B cell (primary cell): Measurements from ENCODE around the gene CCDC93. TPM values are rescaled to one million over a fixed set of nuclear protein-coding genes. Genes with fewer than 3 reads are reported as not detected.

Experiments
- ATAC-seq: fragments of 200-7000 bp; cut with Tn5 transposase; one replicate; pipeline ENCODE4 v1.10.0; 2021; ENCODE audit warnings: low read depth, mild to moderate bottlenecking, moderate number of reproducible peaks, moderate library complexity
- CTCF ChIA-PET: fragments of 350-600 bp; sonication (Branson Sonifier 250); formaldehyde crosslinking; loops from one replicate; lab custom pipeline; 2021; ENCODE audit warnings: antibody characterized with exemption, inconsistent platforms; lab: Charles Lee
- POLR2A ChIA-PET: fragments of 350-600 bp; sonication (Branson Sonifier 250); formaldehyde crosslinking; loops from one replicate; lab custom pipeline; 2021; ENCODE audit warnings: antibody characterized with exemption; lab: Charles Lee
- DNase-seq: peaks from one replicate; pipeline ENCODE4 v3.0.0; 2013
- H2AFZ ChIP-seq: 2 replicates; pipeline ENCODE4 v1.6.1; 2012; ENCODE audit warnings: mild to moderate bottlenecking, low read depth, low read length; ENCODE audit not compliant: insufficient read depth, poor library complexity, severe bottlenecking
- H3K27ac ChIP-seq, 2 donors: 1 replicate in 1 of 2; 2 replicates in 1 of 2; pipeline ENCODE4 v1.5.1; 2012 to 2013; ENCODE audit warnings: low read length in 2 of 2, mild to moderate bottlenecking in 2 of 2, moderate library complexity in 1 of 2
- H3K27me3 ChIP-seq, 4 experiments: fragments of 200-600 bp in 1 of 4; sonication (generic) in 1 of 4; replicated peaks in 1 of 4; 1 replicate in 2 of 4; 2 replicates in 2 of 4; pipeline versions ENCODE4 v1.6.1 to v1.7.0; 2013 to 2016; ENCODE audit warnings: low read length in 3 of 4, mild to moderate bottlenecking in 2 of 4, mixed read lengths in 1 of 4, moderate library complexity in 1 of 4; ENCODE audit not compliant: insufficient read depth in 4 of 4, control insufficient read depth in 3 of 4; ENCODE audit errors: control extremely low read depth in 1 of 4
- H3K36me3 ChIP-seq, 2 experiments: replicated peaks in 1 of 2; 1 replicate in 1 of 2; 2 replicates in 1 of 2; pipeline versions ENCODE4 v1.6.1 to v1.7.1; 2013; ENCODE audit warnings: low read length in 1 of 2; ENCODE audit not compliant: insufficient read depth in 2 of 2, control insufficient read depth in 1 of 2; ENCODE audit errors: control extremely low read depth in 1 of 2, extremely low read depth in 1 of 2
- H3K4me1 ChIP-seq, 2 donors: fragments of 200-600 bp in 1 of 2; sonication (generic) in 1 of 2; 1 replicate in 1 of 2; 2 replicates in 1 of 2; pipeline versions ENCODE4 v1.5.1 to v1.6.1; 2013 to 2017; ENCODE audit warnings: low read length in 2 of 2; ENCODE audit not compliant: control insufficient read depth in 2 of 2, insufficient read depth in 2 of 2
- H3K4me2 ChIP-seq: replicated peaks from 2 replicates; pipeline ENCODE3; 2012; ENCODE audit warnings: mild to moderate bottlenecking, low read depth, low read length; ENCODE audit not compliant: poor library complexity, severe bottlenecking
- H3K4me3 ChIP-seq, 5 experiments: fragments of 200-600 bp in 1 of 5; sonication (generic) in 1 of 5; 1 replicate in 3 of 5; 2 replicates in 2 of 5; pipeline versions ENCODE4 v1.5.1 to v1.7.0; 2011 to 2016; ENCODE audit warnings: low read length in 4 of 5, mild to moderate bottlenecking in 4 of 5, low read depth in 2 of 5, control low read depth in 1 of 5, moderate library complexity in 1 of 5; ENCODE audit not compliant: insufficient read depth in 1 of 5; ENCODE audit errors: control extremely low read depth in 1 of 5, extremely low read depth in 1 of 5
- H3K79me2 ChIP-seq: fragments of 200-600 bp; sonication (generic); one replicate; pipeline ENCODE4 v1.6.0; 2016; ENCODE audit warnings: low read length; ENCODE audit not compliant: control insufficient read depth, insufficient read depth
- H3K9ac ChIP-seq: fragments of 200-600 bp; sonication (generic); 2 replicates; pipeline ENCODE4 v1.6.1; 2017; ENCODE audit warnings: mild to moderate bottlenecking, low read length, moderate library complexity
- H3K9me3 ChIP-seq, 3 donors: one replicate each; pipeline versions ENCODE4 v1.6.1 to v1.7.1; 2013; ENCODE audit warnings: low read length in 2 of 3; ENCODE audit not compliant: control insufficient read depth in 2 of 3, insufficient read depth in 1 of 3; ENCODE audit errors: control extremely low read depth in 1 of 3
- H4K20me1 ChIP-seq: 2 replicates; pipeline ENCODE4 v1.6.0; 2012; ENCODE audit warnings: mild to moderate bottlenecking, low read length; ENCODE audit not compliant: insufficient read depth, control insufficient read depth, poor library complexity, severe bottlenecking
- H3K27ac Mint-ChIP-seq: one replicate; pipeline ENCODE4 v1.8.0; 2021; ENCODE audit warnings: mixed read lengths
- H3K27me3 Mint-ChIP-seq: one replicate; pipeline ENCODE4 v1.8.0; 2021; ENCODE audit warnings: mixed read lengths
- H3K4me1 Mint-ChIP-seq: one replicate; pipeline ENCODE4 v1.8.0; 2021; ENCODE audit warnings: mixed read lengths
- H3K4me3 Mint-ChIP-seq: one replicate; pipeline ENCODE4 v1.8.0; 2021; ENCODE audit warnings: mixed read lengths
- H3K9me3 Mint-ChIP-seq: one replicate; pipeline ENCODE4 v1.8.0; 2022; ENCODE audit warnings: mixed read lengths; ENCODE audit not compliant: insufficient read depth
- CTCF ChIP-seq: fragments of 200-600 bp; IDR thresholded peaks from one replicate; pipeline ENCODE4 v1.8.0; 2022; ENCODE audit warnings: antibody characterized with exemption, mild to moderate bottlenecking
- EZH2 ChIP-seq: IDR thresholded peaks from 2 replicates; pipeline ENCODE4 v1.6.1; 2012; ENCODE audit warnings: borderline replicate concordance, low read depth, mild to moderate bottlenecking, moderate library complexity, low read length; ENCODE audit not compliant: insufficient read depth, poor library complexity, severe bottlenecking
- WGBS: methylation state at CpG from one replicate; pipeline ENCODE4 v1.1.5; 2013; ENCODE audit warnings: missing lambda C conversion rate; ENCODE audit not compliant: insufficient coverage; 5-methylcytosine and 5-hydroxymethylcytosine counted together
- intact Hi-C: fragments of 100-400 bp; cut with micrococcal nuclease; formaldehyde crosslinking; loops from one replicate; pipeline ENCODE4 v1.10.0; 2022
- polyA plus RNA-seq: library from polyadenylated mRNA; depleted of rRNA; stranded (reverse); fragments of >200 nt; gene quantifications from 2 replicates; pipeline ENCODE4 v1.2.3, GENCODE V29; 2012
- total RNA-seq, 2 donors: library from RNA; stranded (reverse); fragments of 120-200 nt in 1 of 2; gene quantifications; 1 replicate in 1 of 2; 2 replicates in 1 of 2; pipeline versions ENCODE4 v1.2.3 to v1.2.4, GENCODE V29; 2013 to 2022

CCDC93 gene
- total and polyA plus RNA-seq, 2 donors (not counting 1 experiment from before 2014, with no cell fraction given), result 17.5 to 79.6 TPM

GRCh38 chr2:118050974-118051373 lies 37.1 kb upstream of the CCDC93 start:
- WGBS, result no CpG with 5 or more reads among the region's 2 CpGs
- H3K4me3 ChIP-seq, result no peak overlapping the region
- Mint-ChIP-seq H3K4me1 (peaks cover 27% of the 10 kb centered on the region), H3K27ac (no peak overlapping the region), H3K27me3 (peaks cover 4% of the 10 kb centered on the region), H3K9me3 (no peaks in the 10 kb centered on the region), H3K4me3 (no peak overlapping the region)
- H3K4me2 ChIP-seq, result no peak overlapping the region
- H4K20me1 ChIP-seq, result no peaks in the 10 kb centered on the region
- no peak overlapping the region for H2AFZ ChIP-seq
- peaks cover 0 to 9% (median 1%) of the 10 kb centered on the region in 4 experiments for H3K27me3 ChIP-seq
- TF ChIP-seq EZH2 (no peak), CTCF (no peak)
- ChIA-PET CTCF (interaction anchor here (0.9 to 24.7 kb wide), 8 partner anchors 6 to 236 kb away, joined by 3 to 784 read pairs (median 4); partner anchors contain the start of genes DDX18 and INSIG2), POLR2A (no interaction called here)
- intact Hi-C loops, result no loop called here
- H3K4me1 ChIP-seq, result peaks cover 18 to 24% of the 10 kb centered on the region in 2 donors
- no peaks in the 10 kb centered on the region for H3K9me3 ChIP-seq
- H3K36me3 ChIP-seq, result no peaks in the 10 kb centered on the region
- H3K9ac ChIP-seq, result no peak overlapping the region
- H3K79me2 ChIP-seq, result no peaks in the 10 kb centered on the region
- DNase-seq (no peak), ATAC-seq (no peak)
- no peak overlapping the region for H3K27ac ChIP-seq

GRCh38 chr2:118050386-118050785 lies 36.5 kb upstream of the CCDC93 start:
- H3K9ac ChIP-seq, result no peak overlapping the region

More at GRCh38 chr2:118050386-118050785, 36.5 kb upstream of the CCDC93 start:
- H3K27me3 Mint-ChIP-seq, result peaks cover 4% of the 10 kb centered on the region
- DNase-seq (no peak), ATAC-seq (no peak)
- Histone ChIP-seq H3K27ac (no peak overlapping the region), H3K4me2 (no peak overlapping the region), H3K79me2 (no peaks in the 10 kb centered on the region), H3K27me3 (peaks cover 0 to 9% (median 1%) of the 10 kb centered on the region in 4 experiments), H4K20me1 (no peaks in the 10 kb centered on the region), H2AFZ (no peak overlapping the region), H3K4me3 (no peak overlapping the region), H3K4me1 (peaks cover 12 to 18% of the 10 kb centered on the region in 2 donors), H3K36me3 (no peaks in the 10 kb centered on the region), H3K9me3 (no peaks in the 10 kb centered on the region)
- 82% methylated on average over 2 of the region's 3 CpGs for WGBS
- ChIA-PET CTCF (interaction anchor here (0.9 to 24.7 kb wide), 7 partner anchors 5 to 173 kb away, joined by 3 to 784 read pairs (median 4); partner anchors contain the start of gene INSIG2), POLR2A (no interaction called here)
- intact Hi-C loops, result no loop called here
- H3K4me3 Mint-ChIP-seq, result no peak overlapping the region
- TF ChIP-seq EZH2 (no peak), CTCF (no peak)
- H3K27ac Mint-ChIP-seq, result no peak overlapping the region
- H3K9me3 Mint-ChIP-seq, result no peaks in the 10 kb centered on the region
- H3K4me1 Mint-ChIP-seq, result peaks cover 21% of the 10 kb centered on the region
